ENCODE data around the gene MAGEB5.
"Not testable (repeated sequence)": the region's sequence is repeated elsewhere in the genome, so short reads cannot be mapped to it uniquely, and the experiment has no call there.

Gene MAGEB5, protein sequence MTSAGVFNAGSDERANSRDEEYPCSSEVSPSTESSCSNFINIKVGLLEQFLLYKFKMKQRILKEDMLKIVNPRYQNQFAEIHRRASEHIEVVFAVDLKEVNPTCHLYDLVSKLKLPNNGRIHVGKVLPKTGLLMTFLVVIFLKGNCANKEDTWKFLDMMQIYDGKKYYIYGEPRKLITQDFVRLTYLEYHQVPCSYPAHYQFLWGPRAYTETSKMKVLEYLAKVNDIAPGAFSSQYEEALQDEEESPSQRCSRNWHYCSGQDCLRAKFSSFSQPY

DNA sequence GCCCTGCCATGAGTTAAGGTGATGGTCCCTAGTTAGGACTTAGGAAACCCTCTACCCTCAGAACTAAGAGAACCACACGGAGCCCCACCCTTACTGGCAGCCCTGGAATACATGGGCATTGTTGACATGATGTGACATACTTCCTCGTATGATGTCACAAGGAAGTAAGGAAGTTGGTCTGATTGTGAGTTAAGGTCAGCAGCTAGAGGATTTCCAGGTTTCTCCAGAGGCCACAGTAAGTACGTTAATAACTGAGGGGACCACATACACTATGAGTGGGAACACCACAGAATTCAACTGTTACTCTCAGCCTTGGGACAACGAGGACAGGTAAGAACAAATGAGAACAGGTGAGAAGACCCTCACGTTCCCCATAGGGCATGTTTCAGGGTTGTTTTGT lies at the start of gene MAGEB5:
MAGEB5 (plus strand) TSS at position 301 of the 400 bp plus-strand sequence. CDS start 1,133 bp downstream, outside the sequence.
- no peak for DNase-seq (ENCODE audit: low read depth, low spot score)

DNA sequence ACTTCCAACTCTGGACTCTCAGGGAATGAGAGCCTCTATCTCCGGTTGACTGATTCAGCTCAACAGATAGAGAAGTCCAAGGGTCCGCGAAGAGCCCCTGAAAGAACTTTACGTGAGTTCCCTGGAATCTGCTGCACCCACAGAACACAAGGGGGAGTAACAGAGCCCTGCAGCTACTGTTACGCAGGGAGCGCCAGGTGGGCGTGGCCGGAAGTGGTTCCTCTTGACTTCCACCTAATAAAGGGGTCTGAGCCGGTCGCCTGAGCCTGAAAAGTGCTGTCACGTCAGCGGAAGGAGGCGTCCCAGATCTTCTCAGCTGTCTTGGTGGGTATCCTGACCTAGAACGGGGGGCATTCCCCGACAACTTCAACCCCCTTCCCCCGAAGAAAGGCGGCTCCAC lies 23.8 kb upstream of the MAGEB5 start, which contains the start of gene MAGEB6:
MAGEB6 (plus strand) TSS at position 237 of the 400 bp plus-strand sequence. CDS start 1,407 bp downstream, outside the sequence.
- DNase-seq (ENCODE audit: low read depth, low spot score), result no peak

DNA sequence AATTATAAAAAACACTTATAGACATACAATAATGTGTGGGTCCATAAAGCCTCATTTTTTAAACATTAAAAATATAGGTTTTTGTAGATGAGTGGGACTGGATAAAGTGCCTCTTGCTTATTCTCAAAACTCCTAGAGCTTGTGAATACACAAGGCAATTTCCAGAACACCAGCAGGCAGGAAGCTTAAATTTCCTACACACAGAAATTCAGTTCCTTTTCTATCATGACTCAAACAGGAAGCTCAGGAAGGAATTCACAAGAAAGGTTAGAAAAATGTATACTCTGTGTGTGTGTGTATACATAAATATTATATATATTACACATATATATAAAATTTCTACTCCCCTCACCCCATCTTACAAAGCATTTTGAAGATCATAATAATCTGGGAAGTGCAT lies 12.4 kb upstream of the MAGEB5 start:
- no peak for DNase-seq (ENCODE audit: low read depth, low spot score)

DNA sequence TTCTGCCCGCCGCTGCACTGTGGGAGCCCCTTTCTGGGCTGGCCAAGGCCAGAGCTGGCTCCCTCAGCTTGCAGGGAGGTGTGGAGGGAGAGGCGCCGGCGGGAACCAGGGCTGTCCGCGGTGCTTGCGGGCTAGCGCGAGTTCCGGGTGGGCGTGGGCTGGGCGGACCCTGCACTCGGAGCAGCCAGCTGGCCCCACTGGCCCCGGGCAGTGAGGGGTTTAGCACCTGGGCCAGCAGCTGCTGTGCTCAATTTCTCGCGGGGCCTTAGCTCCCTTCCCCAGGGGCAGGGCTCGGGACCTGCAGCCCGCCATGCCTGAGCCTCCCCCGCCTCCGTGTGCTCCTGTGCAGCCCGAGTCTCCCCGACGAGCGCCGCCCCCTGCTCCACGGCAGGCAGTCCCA lies 11.3 kb upstream of the MAGEB5 start:
- not testable (repeated sequence) for DNase-seq (ENCODE audit: low read depth, low spot score)

DNA sequence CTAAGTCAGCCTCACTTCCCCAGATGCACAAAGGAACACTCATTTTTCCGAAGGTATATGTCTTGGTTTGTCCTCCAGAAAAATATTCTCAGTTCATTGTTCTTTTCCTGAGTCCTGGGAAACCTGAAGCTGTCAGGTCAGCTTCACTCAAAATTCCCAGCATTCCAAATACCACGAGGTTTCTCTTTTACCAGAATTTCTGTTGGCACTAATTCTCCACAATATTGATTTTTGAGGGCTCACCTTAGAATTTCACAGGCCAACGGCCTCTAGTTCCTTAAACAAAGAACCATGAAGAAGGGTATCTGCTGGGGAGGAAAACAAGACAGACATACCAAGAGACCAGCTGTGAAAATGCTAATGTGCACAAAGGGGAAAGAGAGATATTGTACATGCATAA lies 8.0 kb upstream of the MAGEB5 start:
- DNase-seq (ENCODE audit: low read depth, low spot score), result no peak

DNA sequence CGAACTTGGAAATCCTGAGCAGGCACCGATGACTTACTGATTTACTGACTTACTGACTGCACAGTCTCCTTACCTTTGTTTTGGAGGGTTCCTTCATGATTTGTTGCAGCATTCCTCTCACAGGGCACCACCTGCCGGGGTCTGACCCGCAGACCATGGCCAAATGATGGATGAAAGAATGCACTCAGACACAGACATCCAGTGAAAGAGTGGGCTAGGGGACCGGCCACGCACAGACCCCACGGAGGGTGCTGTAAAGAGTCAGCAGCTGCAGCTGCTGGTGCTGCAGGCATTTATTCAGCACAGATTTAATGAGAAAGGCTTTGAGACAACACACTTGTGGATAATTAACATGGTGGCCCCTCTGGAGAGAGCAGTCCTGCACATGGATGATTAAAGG lies 3.4 kb downstream of the MAGEB5 start:
- no peak for DNase-seq (ENCODE audit: low read depth, low spot score)

DNA sequence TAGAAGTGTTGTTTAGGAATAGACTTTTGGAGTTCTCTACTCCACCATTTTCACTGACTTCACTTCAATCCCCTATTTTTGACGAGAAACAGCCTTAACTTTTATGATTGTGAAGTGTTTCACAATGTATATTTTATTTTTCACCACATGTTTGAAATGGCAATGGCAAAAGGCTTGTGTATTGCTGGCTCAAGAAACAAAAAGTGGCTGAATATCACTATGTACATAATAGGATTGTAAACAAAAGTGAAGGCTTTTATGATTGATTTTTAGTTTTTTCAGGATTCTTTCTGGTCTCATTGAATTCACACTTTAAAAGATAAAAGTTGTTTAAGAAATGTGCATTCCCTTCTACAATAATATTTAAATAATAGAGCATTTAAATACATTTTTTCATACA lies 18.2 kb downstream of the MAGEB5 start:
- DNase-seq (ENCODE audit: low read depth, low spot score), result no peak

DNA sequence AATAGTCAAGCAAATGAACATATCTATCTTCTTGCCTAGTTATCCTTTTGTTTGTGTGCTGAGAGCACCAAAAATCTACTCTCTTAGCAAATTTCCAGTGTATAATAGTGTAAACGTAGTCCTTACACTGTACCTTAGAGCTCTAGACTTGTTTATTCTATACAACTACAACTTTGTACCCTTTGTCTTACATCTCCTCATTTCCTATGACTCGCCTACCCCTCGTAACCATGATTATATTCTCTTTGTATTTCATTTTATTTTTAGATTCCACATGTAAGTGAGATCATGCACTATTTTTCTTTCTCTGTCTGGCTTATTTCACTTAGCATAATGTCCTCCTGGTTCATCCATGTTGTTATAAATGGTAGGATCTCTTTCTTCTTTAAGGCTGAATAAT lies 37.6 kb downstream of the MAGEB5 start:
- DNase-seq (ENCODE audit: low read depth, low spot score), result no peak

DNA sequence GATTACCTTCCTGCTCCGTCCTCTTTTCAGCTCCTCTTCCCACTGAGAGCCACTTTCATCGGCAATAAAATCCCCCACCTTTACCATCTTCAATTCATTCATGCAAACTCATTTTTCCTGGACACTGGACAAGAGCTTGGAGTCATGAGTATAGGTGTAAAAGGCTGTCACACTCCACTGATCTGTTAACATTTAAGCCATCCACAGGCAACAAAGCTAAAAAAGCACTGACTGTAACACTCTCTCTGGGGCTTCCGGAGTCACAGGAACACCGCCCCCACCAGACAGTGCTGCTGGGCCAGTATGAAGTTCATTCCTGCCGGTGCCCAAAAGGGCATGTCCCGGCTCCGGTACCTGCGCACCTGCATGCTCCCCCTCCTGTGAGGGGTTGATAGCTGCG lies 38.5 kb downstream of the MAGEB5 start:
- no peak for DNase-seq (ENCODE audit: low read depth, low spot score)

DNA sequence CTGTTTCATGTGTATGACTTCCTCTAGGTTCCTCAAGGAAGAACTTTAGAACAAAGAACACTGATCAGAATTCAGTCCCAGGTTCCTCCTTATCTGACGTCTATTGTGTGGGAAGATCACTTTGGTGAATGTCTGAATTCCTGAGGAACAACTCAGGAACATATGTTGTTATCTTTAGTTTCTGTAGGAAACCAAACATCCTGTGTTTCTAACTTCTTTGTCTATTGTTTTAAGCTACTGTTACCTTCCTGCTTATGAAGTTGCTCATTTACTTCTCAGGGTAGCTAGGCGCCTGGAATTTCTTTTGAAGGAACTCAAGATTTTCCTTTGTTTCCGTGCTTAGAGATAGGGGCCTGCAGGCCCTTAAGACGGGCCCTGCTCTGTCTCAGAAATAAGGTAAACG lies 46.2 kb downstream of the MAGEB5 start:
- no peak for DNase-seq (ENCODE audit: low read depth, low spot score)
